ENCODE data around the gene MISP. TPM values are rescaled to one million over a fixed set of nuclear protein-coding genes. Genes with fewer than 3 reads are reported as not detected.

MISP gene
- total and polyA plus RNA-seq, 9 of the 15 experiments (the other 6 are each of a cell fraction or from before 2014, with no cell fraction given): 0.04 to 0.29 (median 0.05) TPM; not detected in 5

- DNase-seq (ENCODE audit: extremely low read depth in 1 of 4, low spot score in 3 of 4) (peak in 2 of 4 experiments; percentile 17), ATAC-seq (no peak), FAIRE-seq (no peak)
- peak overlapping the region; percentile 98; the same call in 2 of the 3 replicates for H3K27ac ChIP-seq (ENCODE audit: extremely low read depth, low read depth, low read length)
- in situ Hi-C loops (cut with MboI) (no loop called here), intact Hi-C loops (cut with micrococcal nuclease) (no loop called here)
- peaks cover 22 to 79% of the 10 kb centered on the region in 2 experiments for H3K4me1 ChIP-seq (replicated peaks in 1 of 2; ENCODE audit: control insufficient read depth in 2 of 2, insufficient read depth in 2 of 2, low read length in 2 of 2)
- peaks cover 16% of the 10 kb centered on the region for H3K9me1 ChIP-seq (ENCODE audit: control insufficient read depth, insufficient read depth, low read length)
- no peaks in the 10 kb centered on the region; the same call in 1 of the 2 replicates for H3K9me3 ChIP-seq (replicated peaks; ENCODE audit: control insufficient read depth, insufficient read depth, low read depth, low read length)
- 86% methylated on average over 19 of the region's 29 CpGs for WGBS (ENCODE audit: insufficient coverage, low coverage, missing lambda C conversion rate)
- BruUV-seq (replicated peaks): no TSS peak
- CTCF ChIA-PET (ENCODE audit: low intra/inter-chr PET ratio): no interaction called here
- H2AFZ ChIP-seq (ENCODE audit: low read depth, low read length): no peak overlapping the region
- H3K4me2 ChIP-seq (ENCODE audit: insufficient read depth, low read length): peak overlapping the region; percentile 85; the same call in 1 of the 2 replicates
- H3K9ac ChIP-seq (ENCODE audit: insufficient read depth in 1 of 2, low read depth in 2 of 2, low read length in 2 of 2): peak overlapping the region; percentile 94 to 98; a peak in 3 of 4 replicates
- peaks cover 93% of the 10 kb centered on the region for H3K79me2 ChIP-seq (ENCODE audit: control insufficient read depth, insufficient read depth, low read length)
- peaks cover 66% of the 10 kb centered on the region for H4K20me1 ChIP-seq (replicated peaks; ENCODE audit: control insufficient read depth, insufficient read depth, low read length)
- peaks cover 82% of the 10 kb centered on the region for H3K36me3 ChIP-seq (ENCODE audit: control insufficient read depth, insufficient read depth, low read length)
- peak overlapping the region; percentile 99; the same call in 1 of the 2 replicates for H3K4me3 ChIP-seq
- POLR2A ChIA-PET: interaction anchor here (0.5 to 2.1 kb wide), 7 partner anchors 9 to 31 kb away, joined by 3 to 9 read pairs (median 4); partner anchors contain the start of gene AZU1
- H3K27me3 ChIP-seq (ENCODE audit: control insufficient read depth in 2 of 2, insufficient read depth in 2 of 2, low read length in 2 of 2): no peaks in the 10 kb centered on the region
- TF ChIP-seq CHD2 (IDR thresholded peaks at IDR 0.05; ENCODE audit: low read depth, low read length) (no peak), ZNF253 (CRISPR knock-in tag; conservative IDR thresholded peaks at IDR 0.05) (no peak), NCOA6 (IDR thresholded peaks at IDR 0.05) (no peak), POLR2G (IDR thresholded peaks at IDR 0.05; ENCODE audit: low read depth, low read length) (peak; percentile 57), HSF4 (CRISPR knock-in tag; IDR thresholded peaks at IDR 0.05; ENCODE audit: borderline replicate concordance) (no peak), RBFOX2 (IDR thresholded peaks at IDR 0.05; ENCODE audit: low read depth, low read length) (peak; percentile 12), SPI1 (IDR thresholded peaks at IDR 0.05; ENCODE audit: borderline replicate concordance, low read depth, low read length) (no peak), HEY1 (CRISPR knock-in tag; IDR thresholded peaks at IDR 0.05; ENCODE audit: borderline replicate concordance) (no peak), TGIF2 (CRISPR knock-in tag; IDR thresholded peaks at IDR 0.05) (no peak), ZNF76 (CRISPR knock-in tag; IDR thresholded peaks at IDR 0.05; ENCODE audit: borderline replicate concordance) (no peak), HMG20A (CRISPR knock-in tag; conservative IDR thresholded peaks at IDR 0.05) (no peak), ZC3H8 (IDR thresholded peaks at IDR 0.05) (no peak), ZNF639 (CRISPR knock-in tag; conservative IDR thresholded peaks at IDR 0.05 in 1 of 2, IDR thresholded peaks at IDR 0.05 in 1 of 2) (0 out of 4 replicates have a peak, but pooled peaks of 1 of the 2 experiments have one; percentile 1), ZNF282 (CRISPR knock-in tag; IDR thresholded peaks at IDR 0.05) (peak; percentile 14; the same call in 1 of the 2 replicates), ZNF589 (CRISPR knock-in tag; IDR thresholded peaks at IDR 0.05; ENCODE audit: low read depth) (no peak), SMAD1 (IDR thresholded peaks at IDR 0.05; ENCODE audit: low read depth, low read length, partially characterized antibody) (peak; percentile 10), IFI16 (CRISPR knock-in tag; IDR thresholded peaks at IDR 0.05) (no peak), PTRF (tag; IDR thresholded peaks at IDR 0.05) (no peak), NFIC (IDR thresholded peaks at IDR 0.05) (peak; percentile 41)
- TF ChIP-seq, protein P1, sequence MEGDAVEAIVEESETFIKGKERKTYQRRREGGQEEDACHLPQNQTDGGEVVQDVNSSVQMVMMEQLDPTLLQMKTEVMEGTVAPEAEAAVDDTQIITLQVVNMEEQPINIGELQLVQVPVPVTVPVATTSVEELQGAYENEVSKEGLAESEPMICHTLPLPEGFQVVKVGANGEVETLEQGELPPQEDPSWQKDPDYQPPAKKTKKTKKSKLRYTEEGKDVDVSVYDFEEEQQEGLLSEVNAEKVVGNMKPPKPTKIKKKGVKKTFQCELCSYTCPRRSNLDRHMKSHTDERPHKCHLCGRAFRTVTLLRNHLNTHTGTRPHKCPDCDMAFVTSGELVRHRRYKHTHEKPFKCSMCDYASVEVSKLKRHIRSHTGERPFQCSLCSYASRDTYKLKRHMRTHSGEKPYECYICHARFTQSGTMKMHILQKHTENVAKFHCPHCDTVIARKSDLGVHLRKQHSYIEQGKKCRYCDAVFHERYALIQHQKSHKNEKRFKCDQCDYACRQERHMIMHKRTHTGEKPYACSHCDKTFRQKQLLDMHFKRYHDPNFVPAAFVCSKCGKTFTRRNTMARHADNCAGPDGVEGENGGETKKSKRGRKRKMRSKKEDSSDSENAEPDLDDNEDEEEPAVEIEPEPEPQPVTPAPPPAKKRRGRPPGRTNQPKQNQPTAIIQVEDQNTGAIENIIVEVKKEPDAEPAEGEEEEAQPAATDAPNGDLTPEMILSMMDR (IDR thresholded peaks at IDR 0.05 in 2 of 3, conservative IDR thresholded peaks at IDR 0.05 in 1 of 3; ENCODE audit: insufficient read depth in 2 of 3, low read depth in 1 of 3, low read length in 3 of 3): no peak
Observed at GRCh38 chr19:801030-801860, 50.3 kb downstream of the MISP start.
